Midbrain (tissue), 1 donor: ENCODE measurements around the gene WDR7.

ENCODE experiments used
- DNase-seq: peaks from one replicate; lab custom pipeline; 2025; lab: John Stamatoyannopoulos, UW

Gene WDR7

GRCh38 chr18:57040175-57040574, 389.0 kb downstream of the WDR7 start:
- DNase-seq, result no peak

- DNase-seq, result no peak
Observed at GRCh38 chr18:57043241-57043640, 392.1 kb downstream of the WDR7 start.

GRCh38 chr18:57048351-57048750, 397.2 kb downstream of the WDR7 start:
- no peak for DNase-seq

- DNase-seq, result no peak
Observed at GRCh38 chr18:57048859-57049258, 397.7 kb downstream of the WDR7 start.

- DNase-seq, result no peak
Observed at GRCh38 chr18:57050310-57050949, 399.3 kb downstream of the WDR7 start.

GRCh38 chr18:57051021-57051656, 400.0 kb downstream of the WDR7 start:
- no peak for DNase-seq

GRCh38 chr18:57051657-57052044, 400.5 kb downstream of the WDR7 start:
- DNase-seq, result no peak

GRCh38 chr18:57052173-57052572, 401.0 kb downstream of the WDR7 start:
- no peak for DNase-seq

GRCh38 chr18:57052759-57053158, 401.6 kb downstream of the WDR7 start:
- DNase-seq, result no peak

GRCh38 chr18:57054891-57055290, 403.7 kb downstream of the WDR7 start:
- DNase-seq, result no peak

- no peak for DNase-seq
Observed at GRCh38 chr18:57057890-57058289, 406.7 kb downstream of the WDR7 start.

- no peak for DNase-seq
Observed at GRCh38 chr18:57058734-57059133, 407.6 kb downstream of the WDR7 start.

GRCh38 chr18:57059366-57059765, 408.2 kb downstream of the WDR7 start:
- DNase-seq, result no peak

GRCh38 chr18:57060814-57061213, 409.7 kb downstream of the WDR7 start:
- DNase-seq, result no peak

- DNase-seq, result no peak
Observed at GRCh38 chr18:57062178-57062577, 411.0 kb downstream of the WDR7 start.

GRCh38 chr18:57062844-57063243, 411.7 kb downstream of the WDR7 start:
- DNase-seq, result no peak

- no peak for DNase-seq
Observed at GRCh38 chr18:57063601-57064103, 412.5 kb downstream of the WDR7 start.

- DNase-seq, result no peak
Observed at GRCh38 chr18:57073501-57074187, 422.5 kb downstream of the WDR7 start.

- no peak for DNase-seq
Observed at GRCh38 chr18:57075716-57076400, 424.7 kb downstream of the WDR7 start.

- DNase-seq, result no peak
Observed at GRCh38 chr18:57077005-57077765, 426.0 kb downstream of the WDR7 start.

GRCh38 chr18:57077786-57078552, 426.8 kb downstream of the WDR7 start:
- DNase-seq, result no peak
